Right forelimb (tissue), 1 donor: ENCODE data around the gene HINT2.

Experiments used
- DNase-seq: peaks from one replicate; pipeline ENCODE4 v3.0.0-alpha.2; 2018

The HINT2 gene

GRCh38 chr9:35774907-35775635 lies 39.8 kb downstream of the HINT2 start:
- DNase-seq, result no peak

- no peak for DNase-seq
These were observed 42.9 kb downstream of the HINT2 start for GRCh38 chr9:35771943-35772342.

- DNase-seq, result no peak
These were observed 43.3 kb downstream of the HINT2 start for GRCh38 chr9:35771534-35771933.

- no peak for DNase-seq
These were observed 43.8 kb downstream of the HINT2 start for GRCh38 chr9:35771075-35771433.

- no peak for DNase-seq
These were observed 45.1 kb downstream of the HINT2 start for GRCh38 chr9:35769763-35770162.

- DNase-seq, result no peak
These were observed 47.4 kb downstream of the HINT2 start for GRCh38 chr9:35767458-35767857.

- no peak for DNase-seq
These were observed 47.8 kb downstream of the HINT2 start for GRCh38 chr9:35766997-35767396.

- no peak for DNase-seq
These were observed 51.0 kb downstream of the HINT2 start for GRCh38 chr9:35763803-35764202.

- DNase-seq, result no peak
These were observed 51.7 kb downstream of the HINT2 start for GRCh38 chr9:35763181-35763580.
